Stomach (tissue), 4 donors: ENCODE data around the gene SEMA6A.

ENCODE experiments used
- CTCF ChIP-seq, 7 experiments: fragments of 450-650 bp in 4 of 7; fragments of 200-600 bp in 3 of 7; sonication (generic) in 3 of 7; IDR thresholded peaks; one replicate each; pipeline ENCODE4 v1.5.1; 2016 to 2019; ENCODE audit warnings: antibody characterized with exemption in 7 of 7, control low read depth in 2 of 7, mild to moderate bottlenecking in 1 of 7
- EP300 ChIP-seq: sonication (generic); formaldehyde crosslinking; IDR thresholded peaks from one replicate; pipeline ENCODE4 v1.6.1; 2017; ENCODE audit warnings: antibody characterized with exemption
- POLR2A ChIP-seq, 4 donors: fragments of 450-650 bp; IDR thresholded peaks; one replicate each; pipeline ENCODE4 v1.6.1; 2016; ENCODE audit warnings: antibody characterized with exemption in 4 of 4, control low read depth in 2 of 4, mild to moderate bottlenecking in 1 of 4, moderate library complexity in 1 of 4

DNA sequence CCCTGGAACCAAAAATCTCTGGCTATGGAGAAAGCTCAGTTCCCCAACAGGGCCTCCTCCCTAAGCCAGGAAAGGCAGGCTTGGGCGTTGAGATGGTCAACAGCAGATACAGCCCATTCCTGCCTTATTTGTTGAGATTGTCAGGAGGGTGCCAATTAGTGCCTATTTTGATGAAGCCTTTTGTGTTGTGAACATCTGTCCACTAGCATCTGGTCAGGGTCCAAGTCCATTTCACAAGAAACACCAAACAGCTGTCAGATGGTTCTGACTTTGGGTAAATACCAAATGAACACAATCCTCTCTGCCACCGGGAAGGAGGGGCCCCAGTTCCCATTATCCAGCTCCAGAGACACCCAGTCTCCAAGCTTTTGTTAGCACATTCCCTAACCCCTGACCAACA lies 19.9 kb downstream of the SEMA6A start:
- TF ChIP-seq CTCF (IDR thresholded peaks at IDR 0.05) (no peak), POLR2A (IDR thresholded peaks at IDR 0.05) (no peak), EP300 (no peak)
